AG09319 (cell line): ENCODE data around the gene WDR36.

Experiments used
- DNase-seq: peaks from one replicate; pipeline ENCODE4 v3.0.0-alpha.2; 2010; ENCODE audit warnings: low read depth; ENCODE audit errors: extremely low read depth
- TF ChIP-seq, protein P1 (sequence below): IDR thresholded peaks from 2 replicates; pipeline ENCODE4 v1.5.1; 2011; ENCODE audit warnings: low read depth, mild to moderate bottlenecking, inconsistent platforms, low read length, moderate library complexity

Gene WDR36

DNA sequence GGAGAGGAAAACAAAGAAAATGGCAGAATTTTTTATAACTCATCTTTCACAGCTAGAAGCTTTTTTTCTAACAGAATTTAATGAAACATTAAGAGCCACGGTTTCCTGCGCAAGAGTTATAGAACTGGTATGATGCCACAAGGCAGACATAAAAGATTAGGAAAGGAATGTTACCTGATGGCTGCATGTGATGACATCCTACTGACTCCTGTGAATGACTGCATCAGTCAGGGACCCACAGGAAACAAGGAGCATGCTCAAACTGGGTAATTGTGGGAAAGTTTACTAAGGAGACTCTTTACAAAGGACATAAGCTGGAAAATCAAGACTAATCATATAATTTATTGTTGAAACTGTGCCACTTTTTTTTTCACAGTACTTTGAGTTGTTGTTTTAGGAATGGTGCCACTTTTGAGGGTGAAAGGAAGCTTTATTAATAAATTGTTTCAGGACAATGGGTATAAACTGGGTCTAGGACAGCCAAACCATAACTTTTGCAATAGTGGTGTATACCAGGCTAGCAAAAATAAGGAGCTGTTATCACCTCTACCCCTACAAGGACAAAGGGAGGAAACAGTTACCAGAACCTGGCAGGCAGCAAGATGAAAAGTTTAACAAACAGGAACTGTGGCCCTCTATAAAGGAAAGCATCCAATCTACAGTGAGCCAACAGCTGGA is 25.7 kb upstream of the WDR36 start:
- DNase-seq: no peak
- TF ChIP-seq, protein P1, sequence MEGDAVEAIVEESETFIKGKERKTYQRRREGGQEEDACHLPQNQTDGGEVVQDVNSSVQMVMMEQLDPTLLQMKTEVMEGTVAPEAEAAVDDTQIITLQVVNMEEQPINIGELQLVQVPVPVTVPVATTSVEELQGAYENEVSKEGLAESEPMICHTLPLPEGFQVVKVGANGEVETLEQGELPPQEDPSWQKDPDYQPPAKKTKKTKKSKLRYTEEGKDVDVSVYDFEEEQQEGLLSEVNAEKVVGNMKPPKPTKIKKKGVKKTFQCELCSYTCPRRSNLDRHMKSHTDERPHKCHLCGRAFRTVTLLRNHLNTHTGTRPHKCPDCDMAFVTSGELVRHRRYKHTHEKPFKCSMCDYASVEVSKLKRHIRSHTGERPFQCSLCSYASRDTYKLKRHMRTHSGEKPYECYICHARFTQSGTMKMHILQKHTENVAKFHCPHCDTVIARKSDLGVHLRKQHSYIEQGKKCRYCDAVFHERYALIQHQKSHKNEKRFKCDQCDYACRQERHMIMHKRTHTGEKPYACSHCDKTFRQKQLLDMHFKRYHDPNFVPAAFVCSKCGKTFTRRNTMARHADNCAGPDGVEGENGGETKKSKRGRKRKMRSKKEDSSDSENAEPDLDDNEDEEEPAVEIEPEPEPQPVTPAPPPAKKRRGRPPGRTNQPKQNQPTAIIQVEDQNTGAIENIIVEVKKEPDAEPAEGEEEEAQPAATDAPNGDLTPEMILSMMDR: no peak

DNA sequence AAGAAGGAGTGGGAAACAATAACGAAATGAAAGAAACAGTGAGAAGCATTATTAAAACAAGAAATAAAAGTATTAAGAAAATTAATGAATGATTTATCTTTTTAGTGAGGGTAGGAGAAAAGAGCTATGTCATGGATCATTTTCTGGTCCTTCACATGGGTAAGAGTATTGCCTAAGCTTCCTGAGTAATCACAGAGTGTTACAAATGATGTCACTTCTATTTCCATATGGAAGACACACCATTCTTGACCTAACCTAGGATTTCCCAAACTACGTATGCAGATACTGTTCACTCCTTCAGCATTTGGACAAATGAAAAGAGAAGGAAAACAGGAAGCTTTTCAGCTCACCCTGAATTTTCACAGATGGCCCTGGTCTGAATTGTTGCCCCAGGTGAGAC is 23.9 kb upstream of the WDR36 start:
- TF ChIP-seq, protein P1: no peak
- no peak for DNase-seq

DNA sequence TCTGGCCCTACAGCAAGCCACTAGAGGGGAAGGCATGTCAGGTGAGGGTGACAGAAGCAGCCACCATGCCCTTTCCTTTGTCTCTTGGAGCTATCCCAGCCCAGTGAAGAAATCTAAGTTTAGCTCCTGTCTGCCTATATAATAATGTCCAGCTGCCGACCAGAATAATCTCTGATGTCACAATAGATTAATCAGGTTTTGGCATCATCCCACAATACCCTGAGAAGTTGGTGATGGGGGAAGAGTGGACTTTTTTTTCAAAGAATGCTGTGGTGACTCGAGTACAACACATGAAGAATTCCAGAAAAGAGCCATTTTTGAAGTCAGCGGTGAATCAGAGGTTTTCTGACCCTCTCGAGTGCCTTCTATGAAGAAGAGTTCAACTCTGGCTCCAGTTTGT is 22.3 kb upstream of the WDR36 start:
- TF ChIP-seq, protein P1: no peak
- DNase-seq: peak; percentile 44

DNA sequence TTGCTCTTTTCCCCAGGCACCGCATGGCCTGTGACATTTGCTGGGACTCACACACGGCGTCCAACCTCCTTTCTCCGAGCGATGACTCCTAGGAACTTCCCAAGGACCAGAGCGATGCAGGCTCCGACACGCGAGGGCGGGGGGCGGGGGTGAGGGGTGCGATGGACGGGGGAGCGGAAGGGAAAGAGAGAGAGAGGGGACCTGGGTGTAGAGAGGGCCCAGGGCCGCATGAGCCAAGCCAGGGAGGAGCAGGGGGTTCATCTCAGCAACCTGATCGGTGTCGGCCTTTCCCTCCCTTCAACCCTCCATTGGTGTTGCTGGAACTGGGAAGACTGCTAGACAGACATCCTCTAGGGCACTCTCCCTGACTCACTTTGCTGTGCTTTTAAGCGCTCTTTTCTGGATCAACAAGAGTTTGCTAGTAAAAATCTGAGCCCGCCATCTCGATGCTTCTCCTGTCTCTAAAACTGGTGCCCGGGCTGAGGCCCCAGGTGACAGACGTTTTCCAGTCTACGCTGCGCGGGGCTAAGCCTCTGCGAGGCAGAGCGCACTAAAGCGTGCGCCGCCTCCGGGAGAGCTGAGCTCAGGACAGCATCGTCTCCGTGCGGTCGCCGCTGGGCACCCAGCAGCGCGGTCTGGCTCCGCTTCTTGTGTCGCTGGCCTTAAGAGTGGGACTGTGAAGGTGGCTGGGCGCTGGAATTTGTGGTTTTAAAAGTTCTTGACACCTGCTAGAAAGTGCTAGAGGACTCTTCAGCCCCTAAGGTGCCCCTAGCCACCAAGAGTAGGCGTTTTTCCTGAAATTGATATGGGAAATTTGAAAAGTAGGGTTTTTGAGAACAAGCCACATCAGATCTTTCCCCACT is 21.6 kb upstream of the WDR36 start:
- DNase-seq: no peak
- TF ChIP-seq, protein P1: no peak; the same call in 1 of the 2 replicates

DNA sequence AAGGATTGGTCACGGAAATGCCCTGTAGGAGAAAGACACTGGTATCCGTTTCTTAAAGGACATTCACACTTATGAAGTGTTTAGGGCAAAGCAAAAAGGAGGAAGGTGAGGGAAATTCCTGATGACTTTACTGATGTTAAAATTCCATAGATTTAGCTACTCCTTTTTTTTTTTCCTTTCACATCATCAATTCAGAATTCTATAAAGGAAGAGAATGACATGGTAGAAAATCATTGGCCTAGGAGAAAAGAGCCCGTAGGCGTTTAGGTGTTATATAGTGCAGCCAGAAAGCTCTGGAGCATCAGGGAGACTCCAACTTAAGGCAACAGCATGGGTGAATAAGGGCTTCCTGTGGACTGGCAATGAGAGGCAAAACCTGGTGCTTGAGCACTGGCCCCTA is 20.7 kb upstream of the WDR36 start, which contains the start of gene TSLP:
TSS of gene TSLP (plus strand) at position 301 of the 400 bp plus-strand sequence. CDS start 178 bp downstream, outside the sequence.
- TF ChIP-seq, protein P1: no peak
- no peak for DNase-seq

DNA sequence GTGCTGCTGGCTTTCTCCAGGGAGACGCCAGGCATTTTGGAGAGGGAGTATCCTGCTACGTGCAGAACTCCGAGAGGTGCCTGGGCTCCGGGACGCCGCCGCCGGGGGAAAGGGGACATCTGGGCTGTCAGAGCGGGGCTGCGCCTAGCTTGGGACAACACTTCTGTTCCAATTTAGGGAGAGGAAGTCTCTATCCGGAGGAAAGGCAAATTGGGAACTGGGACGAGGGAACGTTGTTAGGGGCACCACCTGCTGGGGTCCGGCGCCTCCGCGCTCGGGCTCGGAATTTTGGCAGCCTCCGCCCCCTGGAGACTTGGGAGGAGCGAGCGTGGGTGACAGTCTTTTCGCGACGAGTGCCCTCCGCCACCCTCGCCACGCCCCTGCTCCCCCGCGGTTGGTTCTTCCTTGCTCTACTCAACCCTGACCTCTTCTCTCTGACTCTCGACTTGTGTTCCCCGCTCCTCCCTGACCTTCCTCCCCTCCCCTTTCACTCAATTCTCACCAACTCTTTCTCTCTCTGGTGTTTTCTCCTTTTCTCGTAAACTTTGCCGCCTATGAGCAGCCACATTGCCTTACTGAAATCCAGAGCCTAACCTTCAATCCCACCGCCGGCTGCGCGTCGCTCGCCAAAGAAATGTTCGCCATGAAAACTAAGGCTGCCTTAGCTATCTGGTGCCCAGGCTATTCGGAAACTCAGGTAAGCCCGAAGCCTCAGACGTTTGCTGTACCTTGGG is 19.0 kb upstream of the WDR36 start:
- TF ChIP-seq, protein P1: peak; percentile 23
- no peak for DNase-seq
